ENCODE data around the gene TP53I13.

- TF ChIP-seq CTCF (IDR thresholded peaks at IDR 0.05) = no peak
- TF ChIP-seq POLR2A (IDR thresholded peaks at IDR 0.05) = no peak
These were observed 14.3 kb downstream of the TP53I13 start for GRCh38 chr17:29582772-29583171.

All from right lobe of liver (tissue), 4 donors.